Body of pancreas (tissue), 4 donors: Measurements from ENCODE around the gene AUTS2.

ENCODE experiments used
- CTCF ChIP-seq, 7 experiments: fragments of 450-650 bp in 4 of 7; fragments of 200-600 bp in 3 of 7; sonication (generic) in 3 of 7; IDR thresholded peaks; one replicate each; pipeline ENCODE4 v1.5.1; 2016 to 2019; ENCODE audit warnings: antibody characterized with exemption in 7 of 7
- POLR2A ChIP-seq, 3 donors: fragments of 450-650 bp; IDR thresholded peaks; one replicate each; pipeline ENCODE4 v1.6.1; 2016; ENCODE audit warnings: antibody characterized with exemption in 3 of 3, mild to moderate bottlenecking in 2 of 3

GRCh38 chr7:69847921-69848612, 249.8 kb downstream of the AUTS2 start:
- TF ChIP-seq CTCF (IDR thresholded peaks at IDR 0.05) (no peak), POLR2A (IDR thresholded peaks at IDR 0.05) (no peak)
